A549 (cell line): Measurements from ENCODE around the gene DNAJC30. TPM values are rescaled to one million over a fixed set of nuclear protein-coding genes. Genes with fewer than 3 reads are reported as not detected.

ENCODE experiments used
- ATAC-seq, 2 experiments: fragments of 200-7000 bp in 1 of 2; fragments of >200 bp in 1 of 2; cut with Nextera tagmentation in 1 of 2; cut with Tn5 transposase in 1 of 2; 3 replicates each; pipeline versions ENCODE4 v1.8.0 to v1.9.1; 2018 to 2020; ENCODE audit warnings: mild to moderate bottlenecking in 1 of 2, moderate library complexity in 1 of 2
- CTCF ChIA-PET: fragments of 300-600 bp; sonication (Branson Sonifier 250); formaldehyde crosslinking; extraction: SDS; loops from one replicate; lab custom pipeline; 2021; ENCODE audit warnings: antibody characterized with exemption, inconsistent platforms; lab: Yijun Ruan, JAX
- POLR2A ChIA-PET: fragments of 350-600 bp; formaldehyde crosslinking; extraction: SDS; loops from one replicate; lab custom pipeline; 2021; ENCODE audit warnings: antibody characterized with exemption, inconsistent platforms; lab: Yijun Ruan, JAX
- DNase-seq, 2 experiments: peaks; one replicate each; pipeline versions ENCODE4 v3.0.0 to v3.0.0-alpha.2; 2011 to 2016; ENCODE audit warnings: low read depth in 1 of 2, low spot score in 1 of 2
- FAIRE-seq: peaks from 2 replicates; lab custom pipeline; 2011; peaks lifted over from hg19 to GRCh38; lab: Jason Lieb, UNC
- H3K27ac ChIP-seq, 2 experiments: fragments of >200 bp; sonication (Bioruptor Twin); formaldehyde crosslinking; 3 replicates each; pipeline ENCODE4 v1.5.1; 2016 to 2017
- H3K4me1 ChIP-seq: fragments of >200 bp; sonication (Bioruptor Twin); formaldehyde crosslinking; 3 replicates; pipeline ENCODE4 v1.6.1; 2016
- H3K4me2 ChIP-seq: fragments of >200 bp; sonication (Bioruptor Twin); formaldehyde crosslinking; 3 replicates; pipeline ENCODE4 v1.6.1; 2016
- H3K4me3 ChIP-seq: fragments of >200 bp; sonication (Bioruptor Twin); formaldehyde crosslinking; 3 replicates; pipeline ENCODE4 v1.5.1; 2016
- H3K9me3 ChIP-seq: fragments of >200 bp; sonication (Bioruptor Twin); formaldehyde crosslinking; 3 replicates; pipeline ENCODE4 v1.6.1; 2016
- BHLHE40 ChIP-seq: IDR thresholded peaks from 2 replicates; pipeline ENCODE4 v1.6.1; 2012; ENCODE audit warnings: low read depth, low read length, inconsistent platforms
- CBX8 ChIP-seq: fragments of 200-600 bp; sonication (generic); IDR thresholded peaks from 2 replicates; pipeline ENCODE4 v1.6.1; 2016
- CEBPB ChIP-seq, 2 experiments: fragments of >200 bp in 1 of 2; sonication (Bioruptor Twin) in 1 of 2; formaldehyde crosslinking in 1 of 2; IDR thresholded peaks; 2 replicates each; pipeline ENCODE4 v1.6.1; 2012 to 2016
- CHD2 ChIP-seq: fragments of 150-350 bp; IDR thresholded peaks from 2 replicates; pipeline ENCODE4 v1.6.1; 2014; ENCODE audit warnings: low read length; ENCODE audit not compliant: partially characterized antibody
- CHD4 ChIP-seq: fragments of 200-600 bp; sonication (generic); IDR thresholded peaks from 2 replicates; pipeline ENCODE4 v1.6.1; 2016; ENCODE audit warnings: antibody characterized with exemption, mild to moderate bottlenecking, borderline replicate concordance
- EHF ChIP-seq: fragments of 250-450 bp; sonication (Bioruptor Pico); IDR thresholded peaks from 2 replicates; pipeline ENCODE4 v1.5.0; 2020; ENCODE audit warnings: mild to moderate bottlenecking
- EHMT2 ChIP-seq: fragments of 200-600 bp; sonication (generic); IDR thresholded peaks from 2 replicates; pipeline ENCODE4 v1.6.1; 2016; ENCODE audit warnings: antibody characterized with exemption, low read depth, mild to moderate bottlenecking, moderate library complexity
- EP300 ChIP-seq, 2 experiments: fragments of >200 bp; sonication (Bioruptor Twin); formaldehyde crosslinking; IDR thresholded peaks; 2 replicates in 1 of 2; 3 replicates in 1 of 2; pipeline ENCODE4 v1.6.1; 2016 to 2017
- ESRRA ChIP-seq: fragments of 150-350 bp; IDR thresholded peaks from 2 replicates; pipeline ENCODE4 v1.6.1; 2014; ENCODE audit warnings: mild to moderate bottlenecking, low read length, borderline replicate concordance
- FOSB ChIP-seq: fragments of 250-450 bp; sonication (Bioruptor Pico); IDR thresholded peaks from 2 replicates; pipeline ENCODE4 v1.5.0; 2020; ENCODE audit warnings: mild to moderate bottlenecking, moderate library complexity
- FOSL2 ChIP-seq, 2 experiments: fragments of 450-650 bp in 1 of 2; fragments of >200 bp in 1 of 2; sonication (Bioruptor Twin) in 1 of 2; formaldehyde crosslinking; IDR thresholded peaks; 2 replicates each; pipeline versions ENCODE4 v1.5.0 to v1.6.1; 2016 to 2020; ENCODE audit warnings: mild to moderate bottlenecking in 1 of 2, moderate library complexity in 1 of 2
- HEYL ChIP-seq: fragments of 250-450 bp; sonication (Bioruptor Pico); IDR thresholded peaks from 2 replicates; pipeline ENCODE4 v1.8.0; 2021; ENCODE audit warnings: mild to moderate bottlenecking, moderate library complexity
- HOXB5 ChIP-seq: fragments of 250-450 bp; sonication (Bioruptor Pico); IDR thresholded peaks from 2 replicates; pipeline ENCODE4 v1.5.0; 2020; ENCODE audit warnings: mild to moderate bottlenecking, moderate library complexity
- KDM5A ChIP-seq: fragments of 200-600 bp; sonication (generic); IDR thresholded peaks from 2 replicates; pipeline ENCODE4 v1.6.1; 2016; ENCODE audit warnings: antibody characterized with exemption, mild to moderate bottlenecking
- MAFK ChIP-seq: fragments of 450-650 bp; IDR thresholded peaks from 2 replicates; pipeline ENCODE4 v1.6.1; 2014; ENCODE audit not compliant: partially characterized antibody
- MYC ChIP-seq: IDR thresholded peaks from 2 replicates; pipeline ENCODE4 v1.6.1; 2012; ENCODE audit warnings: mild to moderate bottlenecking, inconsistent platforms, low read length, improper control_type of control experiment, borderline replicate concordance
- POLR2A ChIP-seq: IDR thresholded peaks from 2 replicates; pipeline ENCODE4 v1.6.1; 2012; ENCODE audit warnings: mild to moderate bottlenecking, low read length
- POLR2AphosphoS2 ChIP-seq: conservative IDR thresholded peaks from 2 replicates; pipeline ENCODE4 v1.6.1; 2012; ENCODE audit warnings: low read length, improper control_type of control experiment, inconsistent platforms
- RFX5 ChIP-seq: fragments of 450-650 bp; IDR thresholded peaks from 2 replicates; pipeline ENCODE4 v1.7.1; 2014; ENCODE audit warnings: antibody characterized with exemption, mild to moderate bottlenecking, moderate library complexity
- TFCP2L1 ChIP-seq: fragments of 250-450 bp; sonication (Bioruptor Pico); IDR thresholded peaks from 2 replicates; pipeline ENCODE4 v1.5.0; 2021; ENCODE audit warnings: mild to moderate bottlenecking
- ZSCAN20 ChIP-seq: fragments of 250-450 bp; sonication (Bioruptor Pico); IDR thresholded peaks from 2 replicates; pipeline ENCODE4 v1.8.0; 2022; ENCODE audit warnings: mild to moderate bottlenecking, moderate library complexity
- WGBS: methylation state at CpG from one replicate; pipeline ENCODE4 v1.1.6; 2017; ENCODE audit errors: missing lambda C conversion rate; 5-methylcytosine and 5-hydroxymethylcytosine counted together
- polyA plus RNA-seq, 4 experiments: library from polyadenylated mRNA; depleted of rRNA in 3 of 4; stranded (reverse); fragments of >200 nt; fragmentation: RNase III in 1 of 4; extraction: RNeasy Plus Mini Kit Qiagen cat#74134 plus additional on column Dnase treatment in 1 of 4; gene quantifications; 2 replicates in 3 of 4; 3 replicates in 1 of 4; pipeline ENCODE4 v1.2.3, GENCODE V29; 2011 to 2017
- TF ChIP-seq, protein P1 (sequence below): fragments of 250-450 bp; sonication (Bioruptor Pico); IDR thresholded peaks from 2 replicates; pipeline ENCODE4 v1.5.0; 2020; ENCODE audit warnings: low read depth, mild to moderate bottlenecking, moderate library complexity
- TF ChIP-seq, protein P2 (sequence below): fragments of >200 bp; sonication (Bioruptor Twin); formaldehyde crosslinking; IDR thresholded peaks from 3 replicates; pipeline ENCODE4 v1.5.1; 2016
- TF ChIP-seq, protein P3 (sequence below): IDR thresholded peaks from 2 replicates; pipeline ENCODE4 v1.6.1; 2012
- TF ChIP-seq, protein P4 (sequence below): IDR thresholded peaks from 2 replicates; pipeline ENCODE4 v1.6.1; 2012
- TF ChIP-seq, protein P5 (sequence below): fragments of 200-600 bp; sonication (generic); IDR thresholded peaks from 2 replicates; pipeline ENCODE4 v1.6.1; 2016; ENCODE audit warnings: antibody characterized with exemption, mild to moderate bottlenecking, moderate library complexity
- TF ChIP-seq, protein P6 (sequence below): fragments of 250-450 bp; sonication (Bioruptor Pico); IDR thresholded peaks from 2 replicates; pipeline ENCODE4 v1.5.0; 2021; ENCODE audit warnings: mild to moderate bottlenecking, moderate library complexity, borderline replicate concordance

DNAJC30 gene
- polyA plus RNA-seq, 2 of the 4 experiments (the other 2 are of a cell fraction) = 5.7 to 8.9 TPM

DNA sequence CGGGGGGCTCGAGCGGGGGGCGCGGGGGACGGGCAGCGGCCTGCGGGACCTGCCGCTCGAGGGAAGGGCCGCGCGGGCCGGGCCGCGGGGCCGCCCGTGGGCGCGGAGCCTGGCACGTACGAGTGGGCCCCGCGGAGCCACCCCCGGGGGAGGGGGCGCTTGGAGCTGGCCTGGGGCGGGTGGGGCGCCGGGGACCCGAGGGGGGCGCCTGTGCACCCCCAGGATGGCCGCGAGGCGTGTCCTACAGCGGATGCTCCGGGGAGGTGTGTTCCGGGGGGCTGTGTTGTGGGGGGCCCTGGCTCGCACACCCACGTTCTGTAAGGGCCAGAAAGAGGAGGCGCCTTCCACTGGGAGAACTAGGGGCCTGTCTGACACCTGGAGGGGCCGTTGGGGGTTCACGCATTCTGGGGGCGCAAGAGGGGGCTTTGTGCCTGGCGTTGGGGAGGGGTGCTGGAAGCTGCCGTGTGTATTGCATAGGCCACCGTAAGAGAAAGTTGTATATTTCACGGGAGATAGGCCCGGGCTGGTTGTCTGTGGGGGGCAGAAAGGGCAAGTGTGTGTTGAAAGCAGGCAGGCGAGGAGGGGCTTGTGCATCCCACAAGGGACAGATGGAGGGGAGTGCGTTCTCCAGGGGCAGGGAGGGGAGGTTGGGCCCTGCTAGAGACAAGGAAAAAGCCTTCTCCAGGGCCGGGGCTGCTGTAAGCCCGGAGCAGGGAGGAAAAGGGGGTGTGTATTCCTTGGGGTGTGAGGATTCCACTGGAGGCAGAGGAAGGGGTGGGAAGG, 15.0 kb downstream of the DNAJC30 start (continued):
- no peak for TF ChIP-seq ESRRA
- TF ChIP-seq, all 56 proteins: peak for 0

DNA sequence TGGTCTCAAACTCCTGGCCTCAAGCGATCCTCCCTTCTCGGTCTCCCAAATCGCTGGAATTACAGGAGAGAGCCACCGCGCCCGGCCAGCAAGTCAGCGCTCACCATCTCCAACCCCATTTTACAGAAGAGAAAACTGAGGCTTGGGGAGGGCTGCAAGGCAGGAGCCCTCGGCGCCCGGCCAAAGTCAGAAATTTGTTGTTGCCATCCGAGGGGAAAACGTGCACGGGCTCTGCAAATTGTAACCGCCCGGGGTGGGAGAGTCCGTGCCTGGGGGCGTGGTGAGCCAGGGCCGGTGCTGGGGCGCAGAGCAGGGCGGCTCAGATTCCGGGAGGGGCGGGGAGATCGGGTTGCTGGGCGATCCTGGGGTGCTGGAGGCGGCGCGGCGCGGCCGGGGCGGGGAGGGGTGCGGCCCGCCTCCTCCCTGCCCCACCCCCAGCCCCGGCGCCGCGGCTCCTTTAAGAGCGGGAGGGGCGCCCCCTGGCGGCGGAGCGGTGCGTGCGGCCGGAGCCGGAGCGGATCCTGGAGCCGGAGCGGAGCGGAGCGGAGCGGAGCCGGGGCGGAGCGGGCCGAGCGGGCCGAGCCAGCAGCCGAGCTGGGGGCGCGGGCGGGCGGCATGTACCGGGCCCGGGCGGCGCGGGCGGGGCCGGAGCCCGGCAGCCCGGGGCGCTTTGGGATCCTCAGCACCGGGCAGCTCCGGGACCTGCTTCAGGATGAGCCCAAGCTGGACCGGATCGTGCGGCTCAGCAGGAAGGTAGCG, 15.7 kb downstream of the DNAJC30 start, which contains the start of gene VPS37D:
Gene VPS37D, plus strand, starts transcription at position 488 of the 759 bp plus-strand sequence. Its CDS starts 128 bp downstream, at position 616.
- Histone ChIP-seq H3K4me2 (peak within 1 kb of the TSS; percentile 95), H3K4me1 (peaks cover 18% of the 10 kb centered on the region; the same call in 2 of the 3 replicates), H3K4me3 (peak within 1 kb of the TSS; percentile 90), H3K9me3 (peaks cover 7% of the 10 kb centered on the region), H3K27ac (peak within 1 kb of the TSS; percentile 95)
- POLR2A ChIA-PET = interaction anchor here (1.0 kb wide), 1 partner anchor 55 kb away, joined by 5 read pairs; no protein-coding TSS in a partner anchor
- peak; percentile 82 to 91 for ATAC-seq
- WGBS = 4% methylated on average over 13 of the region's 79 CpGs
- DNase-seq = peak; percentile 85 to 89
- CTCF ChIA-PET = interaction anchor here (0.6 to 9.1 kb wide), 42 partner anchors 9 to 129 kb away, joined by 3 to 86 read pairs (median 5); partner anchors contain the start of genes MLXIPL and STX1A
- FAIRE-seq = no peak
- TF ChIP-seq EP300 (IDR thresholded peaks at IDR 0.05) (no peak), POLR2AphosphoS2 (no peak), EHF (no peak), FOSL2 (IDR thresholded peaks at IDR 0.05) (no peak), FOSL2 (CRISPR knock-in tag; IDR thresholded peaks at IDR 0.05) (no peak; the same call in none of the 2 replicates), MYC (no peak), RFX5 (no peak), EHMT2 (no peak), CBX8 (no peak), MAFK (no peak), HEYL (CRISPR knock-in tag) (no peak), ZSCAN20 (CRISPR knock-in tag) (no peak), HOXB5 (CRISPR knock-in tag) (no peak), POLR2A (no peak), CHD4 (peak; percentile 100), CEBPB (IDR thresholded peaks at IDR 0.05) (no peak), CHD2 (no peak), FOSB (CRISPR knock-in tag) (no peak), BHLHE40 (no peak), TFCP2L1 (CRISPR knock-in tag) (no peak), KDM5A (no peak)
- TF ChIP-seq, protein P1, sequence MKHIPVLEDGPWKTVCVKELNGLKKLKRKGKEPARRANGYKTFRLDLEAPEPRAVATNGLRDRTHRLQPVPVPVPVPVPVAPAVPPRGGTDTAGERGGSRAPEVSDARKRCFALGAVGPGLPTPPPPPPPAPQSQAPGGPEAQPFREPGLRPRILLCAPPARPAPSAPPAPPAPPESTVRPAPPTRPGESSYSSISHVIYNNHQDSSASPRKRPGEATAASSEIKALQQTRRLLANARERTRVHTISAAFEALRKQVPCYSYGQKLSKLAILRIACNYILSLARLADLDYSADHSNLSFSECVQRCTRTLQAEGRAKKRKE (CRISPR knock-in tag) = no peak
- TF ChIP-seq, protein P2, sequence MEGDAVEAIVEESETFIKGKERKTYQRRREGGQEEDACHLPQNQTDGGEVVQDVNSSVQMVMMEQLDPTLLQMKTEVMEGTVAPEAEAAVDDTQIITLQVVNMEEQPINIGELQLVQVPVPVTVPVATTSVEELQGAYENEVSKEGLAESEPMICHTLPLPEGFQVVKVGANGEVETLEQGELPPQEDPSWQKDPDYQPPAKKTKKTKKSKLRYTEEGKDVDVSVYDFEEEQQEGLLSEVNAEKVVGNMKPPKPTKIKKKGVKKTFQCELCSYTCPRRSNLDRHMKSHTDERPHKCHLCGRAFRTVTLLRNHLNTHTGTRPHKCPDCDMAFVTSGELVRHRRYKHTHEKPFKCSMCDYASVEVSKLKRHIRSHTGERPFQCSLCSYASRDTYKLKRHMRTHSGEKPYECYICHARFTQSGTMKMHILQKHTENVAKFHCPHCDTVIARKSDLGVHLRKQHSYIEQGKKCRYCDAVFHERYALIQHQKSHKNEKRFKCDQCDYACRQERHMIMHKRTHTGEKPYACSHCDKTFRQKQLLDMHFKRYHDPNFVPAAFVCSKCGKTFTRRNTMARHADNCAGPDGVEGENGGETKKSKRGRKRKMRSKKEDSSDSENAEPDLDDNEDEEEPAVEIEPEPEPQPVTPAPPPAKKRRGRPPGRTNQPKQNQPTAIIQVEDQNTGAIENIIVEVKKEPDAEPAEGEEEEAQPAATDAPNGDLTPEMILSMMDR = peak; percentile 97
- TF ChIP-seq, protein P3, sequence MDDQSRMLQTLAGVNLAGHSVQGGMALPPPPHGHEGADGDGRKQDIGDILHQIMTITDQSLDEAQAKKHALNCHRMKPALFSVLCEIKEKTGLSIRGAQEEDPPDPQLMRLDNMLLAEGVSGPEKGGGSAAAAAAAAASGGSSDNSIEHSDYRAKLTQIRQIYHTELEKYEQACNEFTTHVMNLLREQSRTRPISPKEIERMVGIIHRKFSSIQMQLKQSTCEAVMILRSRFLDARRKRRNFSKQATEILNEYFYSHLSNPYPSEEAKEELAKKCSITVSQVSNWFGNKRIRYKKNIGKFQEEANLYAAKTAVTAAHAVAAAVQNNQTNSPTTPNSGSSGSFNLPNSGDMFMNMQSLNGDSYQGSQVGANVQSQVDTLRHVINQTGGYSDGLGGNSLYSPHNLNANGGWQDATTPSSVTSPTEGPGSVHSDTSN = no peak
- TF ChIP-seq, protein P4, sequence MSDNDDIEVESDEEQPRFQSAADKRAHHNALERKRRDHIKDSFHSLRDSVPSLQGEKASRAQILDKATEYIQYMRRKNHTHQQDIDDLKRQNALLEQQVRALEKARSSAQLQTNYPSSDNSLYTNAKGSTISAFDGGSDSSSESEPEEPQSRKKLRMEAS = peak; percentile 50; the same call in 1 of the 2 replicates
- TF ChIP-seq, protein P5, sequence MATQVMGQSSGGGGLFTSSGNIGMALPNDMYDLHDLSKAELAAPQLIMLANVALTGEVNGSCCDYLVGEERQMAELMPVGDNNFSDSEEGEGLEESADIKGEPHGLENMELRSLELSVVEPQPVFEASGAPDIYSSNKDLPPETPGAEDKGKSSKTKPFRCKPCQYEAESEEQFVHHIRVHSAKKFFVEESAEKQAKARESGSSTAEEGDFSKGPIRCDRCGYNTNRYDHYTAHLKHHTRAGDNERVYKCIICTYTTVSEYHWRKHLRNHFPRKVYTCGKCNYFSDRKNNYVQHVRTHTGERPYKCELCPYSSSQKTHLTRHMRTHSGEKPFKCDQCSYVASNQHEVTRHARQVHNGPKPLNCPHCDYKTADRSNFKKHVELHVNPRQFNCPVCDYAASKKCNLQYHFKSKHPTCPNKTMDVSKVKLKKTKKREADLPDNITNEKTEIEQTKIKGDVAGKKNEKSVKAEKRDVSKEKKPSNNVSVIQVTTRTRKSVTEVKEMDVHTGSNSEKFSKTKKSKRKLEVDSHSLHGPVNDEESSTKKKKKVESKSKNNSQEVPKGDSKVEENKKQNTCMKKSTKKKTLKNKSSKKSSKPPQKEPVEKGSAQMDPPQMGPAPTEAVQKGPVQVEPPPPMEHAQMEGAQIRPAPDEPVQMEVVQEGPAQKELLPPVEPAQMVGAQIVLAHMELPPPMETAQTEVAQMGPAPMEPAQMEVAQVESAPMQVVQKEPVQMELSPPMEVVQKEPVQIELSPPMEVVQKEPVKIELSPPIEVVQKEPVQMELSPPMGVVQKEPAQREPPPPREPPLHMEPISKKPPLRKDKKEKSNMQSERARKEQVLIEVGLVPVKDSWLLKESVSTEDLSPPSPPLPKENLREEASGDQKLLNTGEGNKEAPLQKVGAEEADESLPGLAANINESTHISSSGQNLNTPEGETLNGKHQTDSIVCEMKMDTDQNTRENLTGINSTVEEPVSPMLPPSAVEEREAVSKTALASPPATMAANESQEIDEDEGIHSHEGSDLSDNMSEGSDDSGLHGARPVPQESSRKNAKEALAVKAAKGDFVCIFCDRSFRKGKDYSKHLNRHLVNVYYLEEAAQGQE = no peak
- TF ChIP-seq, protein P6, sequence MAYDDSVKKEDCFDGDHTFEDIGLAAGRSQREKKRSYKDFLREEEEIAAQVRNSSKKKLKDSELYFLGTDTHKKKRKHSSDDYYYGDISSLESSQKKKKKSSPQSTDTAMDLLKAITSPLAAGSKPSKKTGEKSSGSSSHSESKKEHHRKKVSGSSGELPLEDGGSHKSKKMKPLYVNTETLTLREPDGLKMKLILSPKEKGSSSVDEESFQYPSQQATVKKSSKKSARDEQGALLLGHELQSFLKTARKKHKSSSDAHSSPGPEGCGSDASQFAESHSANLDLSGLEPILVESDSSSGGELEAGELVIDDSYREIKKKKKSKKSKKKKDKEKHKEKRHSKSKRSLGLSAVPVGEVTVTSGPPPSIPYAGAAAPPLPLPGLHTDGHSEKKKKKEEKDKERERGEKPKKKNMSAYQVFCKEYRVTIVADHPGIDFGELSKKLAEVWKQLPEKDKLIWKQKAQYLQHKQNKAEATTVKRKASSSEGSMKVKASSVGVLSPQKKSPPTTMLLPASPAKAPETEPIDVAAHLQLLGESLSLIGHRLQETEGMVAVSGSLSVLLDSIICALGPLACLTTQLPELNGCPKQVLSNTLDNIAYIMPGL = no peak
